H1 (cell line): ENCODE measurements around the gene ZNF586.
"Not testable (repeated sequence)": the region's sequence is repeated elsewhere in the genome, so short reads cannot be mapped to it uniquely, and the experiment has no call there.

Source experiments
- CTCF ChIP-seq, 3 experiments: IDR thresholded peaks; 1 replicate in 2 of 3; 2 replicates in 1 of 3; pipeline versions ENCODE4 v1.5.1 to v1.6.1; 2011; ENCODE audit warnings: low read length in 3 of 3, mild to moderate bottlenecking in 3 of 3, inconsistent platforms in 2 of 3, low read depth in 1 of 3, moderate library complexity in 1 of 3; ENCODE audit not compliant: insufficient read depth in 1 of 3; ENCODE audit errors: control extremely low read depth in 1 of 3
- JUND ChIP-seq: IDR thresholded peaks from 2 replicates; pipeline ENCODE4 v1.6.1; 2011; ENCODE audit warnings: mild to moderate bottlenecking, improper control_type of control experiment, low read length
- NRF1 ChIP-seq: IDR thresholded peaks from 2 replicates; pipeline ENCODE4 v1.6.1; 2011; ENCODE audit warnings: mild to moderate bottlenecking, low read depth, low read length, improper control_type of control experiment
- POLR2A ChIP-seq, 2 experiments: IDR thresholded peaks; 1 replicate in 1 of 2; 2 replicates in 1 of 2; pipeline ENCODE4 v1.6.1; 2011; ENCODE audit warnings: low read depth in 2 of 2, low read length in 2 of 2, mild to moderate bottlenecking in 2 of 2; ENCODE audit errors: control extremely low read depth in 1 of 2
- POLR2AphosphoS5 ChIP-seq: IDR thresholded peaks from 2 replicates; pipeline ENCODE4 v1.6.1; 2011; ENCODE audit warnings: low read depth, low read length
- RFX5 ChIP-seq: IDR thresholded peaks from 2 replicates; pipeline ENCODE4 v1.6.1; 2011; ENCODE audit warnings: low read depth, low read length, improper control_type of control experiment, borderline replicate concordance

- not testable (repeated sequence) for TF ChIP-seq POLR2AphosphoS5; POLR2A (IDR thresholded peaks at IDR 0.05; ENCODE audit: control extremely low read depth in 1 of 2, low read depth in 2 of 2, low read length in 2 of 2); CTCF (IDR thresholded peaks at IDR 0.05; ENCODE audit: control extremely low read depth in 1 of 3, insufficient read depth in 1 of 3, low read depth in 1 of 3, low read length in 3 of 3); NRF1; RFX5; JUND
These were observed 51.6 kb downstream of the ZNF586 start for GRCh38 chr19:57821095-57821494.
